Sciatic nerve (tissue), 2 donors: ENCODE measurements around the gene NOG. TPM values are rescaled to one million over a fixed set of nuclear protein-coding genes. Genes with fewer than 3 reads are reported as not detected.
A peak's percentile ranks its signal among the peaks of the same experiment; 100 is the strongest.

Experiments
- ATAC-seq: fragments of 200-7000 bp; cut with Tn5 transposase; one replicate; pipeline ENCODE4 v1.9.1; 2020; ENCODE audit warnings: mild to moderate bottlenecking, moderate library complexity
- DNase-seq: peaks from one replicate; pipeline ENCODE4 v3.0.0-alpha.2; 2020; ENCODE audit warnings: low spot score
- intact Hi-C: fragments of 100-400 bp; cut with DNase I; formaldehyde crosslinking; loops from one replicate; pipeline ENCODE4 v1.14.2; 2022
- total RNA-seq: library from RNA; stranded (reverse); fragmentation: NEBNext Ultra II Directional; extraction: Animal tissue kit (Norgen Biotek cat#: 25700); gene quantifications from one replicate; pipeline ENCODE4 v1.2.1, GENCODE V29; 2021
- donor health status: DM: no; HTN: no; CAD: no.
- donor health status: DM: no; HTN: no; CAD: no.

NOG gene
- total RNA-seq, 1 donor from 2014 or later = 5.3 TPM

GRCh38 chr17:56595831-56596690 lies 2.6 kb downstream of the NOG start:
- ATAC-seq = no peak
- DNase-seq = no peak
- intact Hi-C loops = loop anchor here (10.0 kb wide), 1 partner anchor 119 kb away; no protein-coding TSS in a partner anchor

- ATAC-seq = no peak
- intact Hi-C loops = loop anchor here (10.0 kb wide), 1 partner anchor 118 kb away; no protein-coding TSS in a partner anchor
Measured at GRCh38 chr17:56596691-56597494, 3.4 kb downstream of the NOG start.

GRCh38 chr17:56597495-56597990 lies 4.0 kb downstream of the NOG start:
- DNase-seq = peak; percentile 60
- no peak for ATAC-seq
- intact Hi-C loops = loop anchor here (10.0 kb wide), 1 partner anchor 117 kb away; no protein-coding TSS in a partner anchor

More at GRCh38 chr17:56596691-56597494, 3.4 kb downstream of the NOG start:
- DNase-seq = no peak

GRCh38 chr17:56598466-56598865 lies 5.0 kb downstream of the NOG start:
- ATAC-seq = no peak
- intact Hi-C loops = loop anchor here (10.0 kb wide), 1 partner anchor 116 kb away; no protein-coding TSS in a partner anchor
- no peak for DNase-seq

GRCh38 chr17:56599088-56599487 lies 5.6 kb downstream of the NOG start:
- DNase-seq (no peak), ATAC-seq (no peak)
- intact Hi-C loops = loop anchor here (10.0 kb wide), 1 partner anchor 116 kb away; no protein-coding TSS in a partner anchor

GRCh38 chr17:56599566-56599965 lies 6.1 kb downstream of the NOG start:
- intact Hi-C loops = loop anchor here (10.0 kb wide), 1 partner anchor 115 kb away; no protein-coding TSS in a partner anchor
- ATAC-seq (no peak), DNase-seq (no peak)

- no peak for ATAC-seq
- intact Hi-C loops = no loop called here
Measured at GRCh38 chr17:56600256-56600655, 6.8 kb downstream of the NOG start.

DNA sequence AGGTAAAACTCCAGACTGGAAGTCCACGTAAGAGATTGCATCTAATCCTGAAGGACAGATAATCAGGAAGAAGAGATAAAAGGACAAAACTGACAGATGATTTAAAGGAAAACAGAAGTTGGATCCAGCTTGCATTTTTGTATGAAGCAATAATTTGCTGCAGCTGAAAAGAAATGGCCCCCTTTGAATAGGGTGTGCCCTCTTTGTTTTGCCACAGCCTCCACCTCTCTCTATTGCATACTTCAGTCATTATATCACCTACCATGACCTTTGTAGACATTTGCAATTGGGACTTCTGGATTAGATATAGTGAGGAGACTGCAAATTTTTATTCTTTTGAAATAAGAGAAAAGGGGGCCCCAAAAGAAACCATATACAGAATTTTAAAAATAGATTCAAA lies 8.1 kb downstream of the NOG start:
- DNase-seq (no peak), ATAC-seq (no peak)
- intact Hi-C loops = no loop called here

More at GRCh38 chr17:56600256-56600655, 6.8 kb downstream of the NOG start:
- no peak for DNase-seq

DNA sequence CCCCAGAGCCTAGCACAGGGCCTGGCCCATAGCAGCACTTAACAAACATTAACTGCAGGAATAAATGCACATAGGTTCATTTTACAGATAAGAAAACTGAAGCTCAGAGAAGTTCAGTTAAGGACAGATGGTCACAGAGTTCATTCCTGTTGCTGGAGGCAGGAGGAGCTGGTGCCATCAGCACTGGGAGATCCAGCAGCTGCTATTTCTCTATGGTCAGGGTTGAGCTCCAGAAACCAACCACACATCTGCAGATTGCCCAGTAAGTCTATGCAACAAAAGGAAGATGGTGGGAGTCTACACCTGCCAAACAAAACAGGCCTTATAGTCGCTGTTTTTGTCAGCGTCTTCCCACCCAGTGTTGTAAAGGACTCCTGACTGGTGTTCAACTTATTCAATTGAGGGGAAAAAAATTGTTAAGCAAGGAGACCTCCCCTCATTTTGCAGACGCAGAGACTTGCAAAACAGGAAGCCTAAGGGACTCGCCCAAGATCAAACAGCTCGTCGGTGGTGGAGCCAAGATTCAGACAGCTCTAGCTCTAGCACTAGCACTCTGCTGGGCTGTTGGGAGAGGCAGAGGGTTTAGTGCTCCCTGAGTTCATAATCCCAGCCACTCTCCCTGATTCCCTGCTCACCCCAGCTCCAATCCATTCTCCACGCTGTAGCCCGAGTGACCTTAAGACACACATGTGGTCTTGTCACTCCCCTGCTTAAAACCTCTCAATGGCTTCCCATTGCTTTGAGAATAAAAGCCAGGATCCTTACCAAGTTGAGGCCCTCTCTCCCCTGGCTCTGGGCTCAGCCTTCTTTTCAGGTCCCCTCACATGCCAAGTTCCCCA lies 9.0 kb downstream of the NOG start:
- intact Hi-C loops = no loop called here
- no peak for DNase-seq

DNA sequence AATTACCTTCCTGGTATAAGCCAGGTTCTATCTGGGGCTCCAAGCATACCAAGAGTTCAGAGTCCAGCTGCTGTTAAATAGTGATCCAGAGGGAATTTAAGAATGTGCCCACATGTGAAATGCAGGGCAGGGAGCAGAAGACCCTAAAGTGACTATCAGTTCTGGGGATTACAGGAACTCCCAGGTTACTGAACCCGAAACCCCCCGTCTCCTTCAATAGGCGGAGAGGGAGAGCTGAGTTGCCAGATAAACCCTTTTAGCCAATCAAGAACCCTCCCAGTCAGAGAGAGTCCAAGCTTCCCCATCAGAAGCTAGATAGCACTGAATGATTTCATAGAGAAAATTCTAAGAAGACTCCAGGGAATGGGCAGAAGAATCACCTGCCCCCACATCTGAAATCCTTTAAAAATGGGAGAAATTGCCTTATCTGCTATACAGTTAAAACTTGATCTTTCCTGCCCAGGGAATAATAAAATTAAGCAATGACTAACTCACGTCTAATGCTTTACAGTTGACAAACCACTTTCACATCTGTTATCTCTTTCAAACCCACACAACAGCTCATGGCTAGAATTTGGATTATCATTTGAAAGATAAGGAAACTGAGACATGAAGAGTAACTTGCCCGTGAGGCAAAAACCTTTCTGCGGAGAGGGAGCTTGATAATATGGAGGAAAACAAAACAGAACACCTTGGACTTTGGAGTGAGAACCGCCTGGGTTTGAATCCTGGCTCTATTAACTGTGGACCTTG lies 10.2 kb downstream of the NOG start:
- DNase-seq (no peak), ATAC-seq (no peak)
- intact Hi-C loops = no loop called here

More for the DNA sequence above, 9.0 kb downstream of the NOG start:
- no peak for ATAC-seq

DNA sequence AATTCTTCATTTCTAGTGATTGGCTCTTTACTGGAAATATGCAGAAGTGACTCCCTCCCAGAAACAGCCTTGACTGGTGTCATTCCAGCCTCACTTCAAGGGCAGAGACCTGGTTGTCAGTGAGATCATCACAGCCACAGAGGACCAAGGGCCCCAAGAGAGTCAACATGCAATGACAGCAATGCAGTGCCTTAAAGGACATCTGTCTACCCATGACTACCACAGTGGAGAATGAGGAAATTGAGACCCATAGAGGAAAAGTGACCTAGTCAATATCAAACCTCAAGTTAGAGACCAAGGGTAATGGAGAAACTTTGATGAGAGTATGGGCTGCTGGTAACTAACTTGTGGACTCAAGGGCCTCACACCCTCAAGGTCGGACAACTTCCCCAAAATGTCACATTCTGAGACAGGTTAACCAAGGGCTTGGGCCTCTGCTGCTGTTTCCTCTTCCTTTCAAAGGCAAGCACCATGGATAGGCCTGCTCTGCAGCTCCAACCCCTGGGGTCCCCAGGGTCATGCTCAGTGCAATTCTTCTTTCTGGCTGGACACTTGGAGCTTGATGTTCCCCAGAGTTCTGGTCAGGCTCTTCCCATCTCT lies 11.3 kb downstream of the NOG start:
- intact Hi-C loops = no loop called here
- ATAC-seq (no peak), DNase-seq (no peak)

- ATAC-seq (no peak), DNase-seq (no peak)
- intact Hi-C loops = loop anchor here (1.0 kb wide), 1 partner anchor 29 kb away; no protein-coding TSS in a partner anchor
Measured at GRCh38 chr17:56608944-56609343, 15.4 kb downstream of the NOG start.

DNA sequence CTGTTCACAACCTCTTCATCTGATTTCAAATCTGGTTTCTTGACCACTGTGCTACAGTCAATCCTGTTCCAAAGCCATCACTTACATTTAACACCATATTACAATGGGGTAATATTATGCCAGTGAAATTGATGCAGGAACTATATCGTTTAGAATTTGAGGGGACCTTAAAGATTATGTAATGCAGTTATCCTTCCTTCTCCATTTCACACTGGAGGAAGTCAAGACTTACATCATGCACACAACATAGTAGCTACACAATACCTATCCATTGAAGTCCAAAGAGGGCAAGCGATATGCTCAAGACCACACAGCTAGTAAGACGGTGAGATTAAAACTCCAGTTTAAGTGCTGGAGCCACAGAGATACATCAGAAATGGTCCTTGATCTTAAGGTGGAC lies 16.8 kb downstream of the NOG start:
- no peak for ATAC-seq
- no peak for DNase-seq
- intact Hi-C loops = no loop called here

DNA sequence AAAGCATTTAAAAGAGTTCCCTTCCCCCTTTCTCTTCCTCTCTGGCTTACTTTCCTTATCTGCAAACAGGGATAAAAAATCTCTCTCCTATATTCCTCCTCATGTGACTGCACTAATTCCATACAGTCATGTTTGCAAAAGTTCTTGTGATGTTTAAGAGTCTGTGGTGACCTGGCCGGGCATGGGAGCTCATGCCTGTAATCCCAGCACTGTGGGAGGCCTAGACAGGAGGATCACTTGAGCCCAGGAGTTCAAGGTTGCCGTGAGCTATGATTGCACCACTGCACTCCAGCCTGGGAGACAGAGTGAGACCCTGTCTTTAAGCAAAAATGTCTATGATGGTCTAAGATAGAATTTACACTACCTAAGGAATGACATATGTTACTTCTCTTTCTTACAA lies 19.6 kb downstream of the NOG start:
- intact Hi-C loops = no loop called here
- ATAC-seq = no peak
- no peak for DNase-seq

DNA sequence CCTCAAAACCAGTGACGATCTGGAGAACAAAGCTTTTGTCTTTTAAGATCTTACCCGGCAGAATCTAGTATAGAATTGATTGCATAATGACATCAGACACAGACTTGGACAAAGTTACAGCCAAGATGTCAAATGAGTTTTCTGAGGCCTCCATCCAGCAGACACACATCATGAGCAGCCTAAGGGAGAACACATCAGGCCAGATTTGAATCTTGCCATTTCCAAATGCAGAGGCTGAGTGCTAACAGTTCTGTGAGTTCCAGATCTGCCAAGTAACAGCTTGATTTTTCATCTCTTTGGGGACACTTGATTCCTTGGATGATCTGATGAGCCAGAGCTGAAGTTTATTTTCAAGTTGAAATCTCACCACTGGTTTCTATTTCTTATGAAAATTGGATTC lies 21.0 kb downstream of the NOG start:
- DNase-seq = no peak
- intact Hi-C loops = no loop called here
- peak; percentile 80 for ATAC-seq

- no peak for ATAC-seq
- DNase-seq = no peak
- intact Hi-C loops = no loop called here
Measured at GRCh38 chr17:56616239-56616638, 22.7 kb downstream of the NOG start.

DNA sequence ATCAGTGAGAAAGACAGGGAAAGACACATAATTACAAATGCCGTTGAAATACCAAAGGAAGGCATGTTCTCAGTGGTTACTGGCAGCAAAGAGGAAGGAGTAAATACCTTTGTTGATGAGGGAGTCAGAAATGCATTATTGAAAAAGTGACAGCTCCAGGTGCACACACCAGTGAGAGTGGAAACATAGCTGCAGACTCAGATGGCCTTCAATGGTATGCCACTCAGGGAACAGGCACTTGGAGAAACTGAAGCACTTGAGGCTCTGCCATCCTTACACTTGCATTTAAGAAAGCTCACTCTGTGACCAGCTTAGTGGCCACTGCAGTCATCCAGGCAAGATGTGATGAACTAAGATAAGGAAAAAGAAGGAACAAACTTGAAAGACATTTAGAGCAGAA lies 29.9 kb downstream of the NOG start:
- intact Hi-C loops = no loop called here
- DNase-seq (no peak), ATAC-seq (no peak)

DNA sequence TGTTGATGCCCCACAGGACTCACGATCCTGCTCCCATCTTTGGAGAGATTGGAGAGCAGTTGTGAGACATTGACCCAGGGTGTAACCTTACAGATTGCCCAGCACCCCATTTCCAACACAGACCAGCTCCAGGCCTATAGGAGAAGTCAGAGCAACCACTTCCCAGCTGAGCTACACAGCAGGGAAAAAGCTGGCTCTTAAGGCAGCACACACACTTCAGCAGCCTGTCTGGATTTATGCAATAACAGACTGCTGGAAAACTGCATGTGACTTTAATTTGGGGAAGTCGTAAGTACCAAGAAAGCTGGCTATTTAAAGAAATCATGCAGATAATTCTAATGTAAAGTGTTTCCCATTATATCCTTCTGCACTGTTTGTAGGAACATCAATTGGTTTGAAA lies 30.8 kb downstream of the NOG start:
- intact Hi-C loops = no loop called here
- ATAC-seq (no peak), DNase-seq (no peak)
